ENCODE results near the gene PPP2R1B.

GRCh38 chr11:111795334-111795985, 29.3 kb upstream of the PPP2R1B start:
- TF ChIP-seq CTCF (conservative IDR thresholded peaks at IDR 0.05 in 1 of 2, IDR thresholded peaks at IDR 0.05 in 1 of 2; ENCODE audit: extremely low read depth in 1 of 2, insufficient read depth in 1 of 2, low read depth in 1 of 2, low read length in 2 of 2) (no peak), EZH2 (IDR thresholded peaks at IDR 0.05; ENCODE audit: borderline replicate concordance, low read length) (no peak)

All from mammary epithelial cell (primary cell).